MM.1S (cell line): ENCODE data around the gene IMP3.

Source experiments
- EZH2 ChIP-seq: fragments of 300-600 bp; sonication (generic); optimal IDR thresholded peaks from 2 replicates; pipeline ENCODE3; 2017; ENCODE audit warnings: low read depth, mild to moderate bottlenecking, antibody characterized with exemption, low read length, mixed read lengths
- EZH2phosphoT487 ChIP-seq: fragments of 300-600 bp; sonication (generic); IDR thresholded peaks from 2 replicates; pipeline ENCODE4 v1.6.1; 2018; ENCODE audit warnings: antibody characterized with exemption, low read length
- TF ChIP-seq, protein P1 (sequence below): fragments of 300-600 bp; sonication (generic); IDR thresholded peaks from 2 replicates; pipeline ENCODE4 v1.5.1; 2016; ENCODE audit warnings: antibody characterized with exemption, low read length, mixed read lengths

DNA sequence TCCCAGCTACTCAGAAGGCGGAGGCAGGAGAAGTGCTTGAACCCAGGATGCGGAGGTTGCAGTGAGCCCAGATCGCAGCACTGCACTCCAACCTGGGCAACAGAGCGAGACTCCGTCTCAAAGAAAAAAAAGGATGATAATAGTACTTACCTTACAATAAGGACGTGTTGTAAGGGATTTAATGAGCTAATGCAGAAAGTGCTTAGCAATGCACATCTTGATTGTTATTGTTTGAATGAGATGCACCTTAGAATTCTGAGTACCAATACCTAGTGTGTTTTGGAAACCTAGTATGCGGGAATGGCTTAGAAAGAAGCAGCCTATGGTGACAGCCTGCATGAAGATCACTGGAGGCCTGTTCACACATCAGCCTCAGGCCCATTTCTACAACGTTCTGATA, 34.0 kb downstream of the IMP3 start:
- TF ChIP-seq, protein P1, sequence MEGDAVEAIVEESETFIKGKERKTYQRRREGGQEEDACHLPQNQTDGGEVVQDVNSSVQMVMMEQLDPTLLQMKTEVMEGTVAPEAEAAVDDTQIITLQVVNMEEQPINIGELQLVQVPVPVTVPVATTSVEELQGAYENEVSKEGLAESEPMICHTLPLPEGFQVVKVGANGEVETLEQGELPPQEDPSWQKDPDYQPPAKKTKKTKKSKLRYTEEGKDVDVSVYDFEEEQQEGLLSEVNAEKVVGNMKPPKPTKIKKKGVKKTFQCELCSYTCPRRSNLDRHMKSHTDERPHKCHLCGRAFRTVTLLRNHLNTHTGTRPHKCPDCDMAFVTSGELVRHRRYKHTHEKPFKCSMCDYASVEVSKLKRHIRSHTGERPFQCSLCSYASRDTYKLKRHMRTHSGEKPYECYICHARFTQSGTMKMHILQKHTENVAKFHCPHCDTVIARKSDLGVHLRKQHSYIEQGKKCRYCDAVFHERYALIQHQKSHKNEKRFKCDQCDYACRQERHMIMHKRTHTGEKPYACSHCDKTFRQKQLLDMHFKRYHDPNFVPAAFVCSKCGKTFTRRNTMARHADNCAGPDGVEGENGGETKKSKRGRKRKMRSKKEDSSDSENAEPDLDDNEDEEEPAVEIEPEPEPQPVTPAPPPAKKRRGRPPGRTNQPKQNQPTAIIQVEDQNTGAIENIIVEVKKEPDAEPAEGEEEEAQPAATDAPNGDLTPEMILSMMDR: no peak
- no peak for TF ChIP-seq EZH2phosphoT487
- no peak for TF ChIP-seq EZH2
